ENCODE measurements around the gene ZFHX3. TPM values are rescaled to one million over a fixed set of nuclear protein-coding genes. Genes with fewer than 3 reads are reported as not detected.

ZFHX3 gene
- polyA plus RNA-seq, 1 donor (not counting 4 experiments of a cell fraction or from before 2014, with no cell fraction given) = 1.2 TPM

DNA sequence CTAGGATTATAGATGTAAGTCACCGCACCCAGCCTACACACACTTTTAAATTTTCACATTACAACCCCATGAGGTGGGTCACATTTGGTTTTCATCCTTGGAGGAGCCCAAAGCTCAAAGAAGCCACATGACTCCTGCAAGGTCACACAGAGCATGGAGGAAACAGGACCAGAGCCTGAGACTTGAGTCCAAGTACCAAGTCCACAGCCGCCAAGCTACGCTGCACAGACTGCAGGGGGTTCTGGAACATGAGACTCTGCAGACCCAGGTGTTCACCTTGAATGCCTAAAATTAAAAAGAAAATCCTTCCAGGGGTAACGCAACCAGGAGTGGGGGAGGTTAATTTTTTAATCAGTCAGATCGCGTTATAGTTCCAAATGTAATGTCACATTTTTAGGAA, 150.2 kb downstream of the ZFHX3 start:
- FAIRE-seq = no peak
- dilution Hi-C loops (cut with MboI; ENCODE audit: extremely low pct_ligation_motif_present, low sequenced_read_pairs) = no loop called here

DNA sequence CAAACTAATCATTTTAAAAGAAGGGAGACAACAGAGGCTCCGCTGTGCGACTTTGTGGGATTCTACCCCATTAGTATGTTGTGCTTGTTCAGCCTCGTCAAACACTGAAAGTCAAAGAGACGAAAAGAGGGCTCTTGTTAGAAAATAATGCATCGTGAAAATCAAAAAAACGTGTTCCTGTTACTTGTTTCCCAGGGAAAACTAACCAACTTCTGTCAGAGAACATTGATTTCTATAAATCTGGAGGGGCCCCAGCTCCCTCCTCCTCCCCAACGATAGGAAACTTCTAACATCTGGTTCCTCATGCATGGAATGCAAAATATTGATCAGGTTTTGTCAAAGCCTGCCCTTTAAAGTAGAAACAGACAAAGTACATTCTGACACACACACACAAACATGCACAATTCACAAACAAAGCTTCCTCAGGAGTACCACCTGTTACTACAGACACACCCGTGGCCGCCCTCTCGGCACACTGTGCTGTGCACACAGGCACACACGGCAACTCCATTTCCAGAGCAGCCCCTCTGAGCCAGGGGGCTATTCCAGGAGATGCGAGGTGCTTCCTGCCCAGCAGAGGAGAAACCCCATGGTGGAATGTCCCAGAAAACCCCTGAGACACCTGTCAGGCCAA, 151.3 kb downstream of the ZFHX3 start:
- dilution Hi-C loops (cut with MboI; ENCODE audit: extremely low pct_ligation_motif_present, low sequenced_read_pairs) = no loop called here
- Histone ChIP-seq H3K9me1 (ENCODE audit: control insufficient read depth, extremely low read depth, insufficient read depth, low read length) (no peaks in the 10 kb centered on the region), H3K36me3 (ENCODE audit: control insufficient read depth in 2 of 2, extremely low read depth in 1 of 2, insufficient read depth in 2 of 2, low read length in 2 of 2) (no peaks in the 10 kb centered on the region), H3K4me1 (ENCODE audit: control insufficient read depth, extremely low read depth, insufficient read depth, low read length) (no peaks in the 10 kb centered on the region), H3K9ac (ENCODE audit: control insufficient read depth, extremely low read depth, insufficient read depth, low read length) (no peak overlapping the region), H3K4me2 (ENCODE audit: control insufficient read depth, extremely low read depth, insufficient read depth, low read depth, low read length) (no peak overlapping the region), H3K4me3 (ENCODE audit: control insufficient read depth in 2 of 3, extremely low read depth in 1 of 3, insufficient read depth in 2 of 3, low read depth in 1 of 3, low read length in 3 of 3) (no peak overlapping the region), H4K20me1 (ENCODE audit: control insufficient read depth, extremely low read depth, insufficient read depth, low read length) (no peaks in the 10 kb centered on the region), H3K27ac (ENCODE audit: control insufficient read depth, insufficient read depth, low read length) (no peak overlapping the region), H2AFZ (ENCODE audit: control insufficient read depth, low read length) (no peak overlapping the region), H3K79me2 (ENCODE audit: control insufficient read depth, insufficient read depth, low read length) (no peaks in the 10 kb centered on the region), H3K9me3 (ENCODE audit: control insufficient read depth, low read depth, low read length) (no peaks in the 10 kb centered on the region), H3K27me3 (ENCODE audit: control insufficient read depth, extremely low read depth, insufficient read depth, low read length) (no peaks in the 10 kb centered on the region)
- FAIRE-seq (no peak), DNase-seq (ENCODE audit: low read depth, low spot score) (no peak)
- TF ChIP-seq EZH2 (IDR thresholded peaks at IDR 0.05; ENCODE audit: low read length) = no peak
- TF ChIP-seq, protein P1, sequence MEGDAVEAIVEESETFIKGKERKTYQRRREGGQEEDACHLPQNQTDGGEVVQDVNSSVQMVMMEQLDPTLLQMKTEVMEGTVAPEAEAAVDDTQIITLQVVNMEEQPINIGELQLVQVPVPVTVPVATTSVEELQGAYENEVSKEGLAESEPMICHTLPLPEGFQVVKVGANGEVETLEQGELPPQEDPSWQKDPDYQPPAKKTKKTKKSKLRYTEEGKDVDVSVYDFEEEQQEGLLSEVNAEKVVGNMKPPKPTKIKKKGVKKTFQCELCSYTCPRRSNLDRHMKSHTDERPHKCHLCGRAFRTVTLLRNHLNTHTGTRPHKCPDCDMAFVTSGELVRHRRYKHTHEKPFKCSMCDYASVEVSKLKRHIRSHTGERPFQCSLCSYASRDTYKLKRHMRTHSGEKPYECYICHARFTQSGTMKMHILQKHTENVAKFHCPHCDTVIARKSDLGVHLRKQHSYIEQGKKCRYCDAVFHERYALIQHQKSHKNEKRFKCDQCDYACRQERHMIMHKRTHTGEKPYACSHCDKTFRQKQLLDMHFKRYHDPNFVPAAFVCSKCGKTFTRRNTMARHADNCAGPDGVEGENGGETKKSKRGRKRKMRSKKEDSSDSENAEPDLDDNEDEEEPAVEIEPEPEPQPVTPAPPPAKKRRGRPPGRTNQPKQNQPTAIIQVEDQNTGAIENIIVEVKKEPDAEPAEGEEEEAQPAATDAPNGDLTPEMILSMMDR (optimal IDR thresholded peaks at IDR 0.05 in 1 of 3, IDR thresholded peaks at IDR 0.05 in 1 of 3, conservative IDR thresholded peaks at IDR 0.05 in 1 of 3; ENCODE audit: extremely low read depth in 1 of 3, insufficient read depth in 2 of 3, low read length in 3 of 3) = no peak

More for the DNA sequence above, 150.2 kb downstream of the ZFHX3 start:
- H3K4me2 ChIP-seq (ENCODE audit: control insufficient read depth, extremely low read depth, insufficient read depth, low read depth, low read length) = no peak overlapping the region
- H3K9me1 ChIP-seq (ENCODE audit: control insufficient read depth, extremely low read depth, insufficient read depth, low read length) = no peaks in the 10 kb centered on the region
- H3K27me3 ChIP-seq (ENCODE audit: control insufficient read depth, extremely low read depth, insufficient read depth, low read length) = no peaks in the 10 kb centered on the region
- H2AFZ ChIP-seq (ENCODE audit: control insufficient read depth, low read length) = no peak overlapping the region
- DNase-seq (ENCODE audit: low read depth, low spot score) = no peak
- H3K4me1 ChIP-seq (ENCODE audit: control insufficient read depth, extremely low read depth, insufficient read depth, low read length) = no peaks in the 10 kb centered on the region
- H3K79me2 ChIP-seq (ENCODE audit: control insufficient read depth, insufficient read depth, low read length) = no peaks in the 10 kb centered on the region
- no peaks in the 10 kb centered on the region for H4K20me1 ChIP-seq (ENCODE audit: control insufficient read depth, extremely low read depth, insufficient read depth, low read length)
- no peak overlapping the region for H3K4me3 ChIP-seq (ENCODE audit: control insufficient read depth in 2 of 3, extremely low read depth in 1 of 3, insufficient read depth in 2 of 3, low read depth in 1 of 3, low read length in 3 of 3)
- no peak overlapping the region for H3K9ac ChIP-seq (ENCODE audit: control insufficient read depth, extremely low read depth, insufficient read depth, low read length)
- no peaks in the 10 kb centered on the region for H3K9me3 ChIP-seq (ENCODE audit: control insufficient read depth, low read depth, low read length)
- TF ChIP-seq, protein P1 (optimal IDR thresholded peaks at IDR 0.05 in 1 of 3, IDR thresholded peaks at IDR 0.05 in 1 of 3, conservative IDR thresholded peaks at IDR 0.05 in 1 of 3; ENCODE audit: extremely low read depth in 1 of 3, insufficient read depth in 2 of 3, low read length in 3 of 3) = no peak
- TF ChIP-seq EZH2 (IDR thresholded peaks at IDR 0.05; ENCODE audit: low read length) = no peak
- no peak overlapping the region for H3K27ac ChIP-seq (ENCODE audit: control insufficient read depth, insufficient read depth, low read length)
- H3K36me3 ChIP-seq (ENCODE audit: control insufficient read depth in 2 of 2, extremely low read depth in 1 of 2, insufficient read depth in 2 of 2, low read length in 2 of 2) = no peaks in the 10 kb centered on the region
